AG08396 (cell line): ENCODE measurements around the gene C1orf232.

Source experiments
- DNase-seq: peaks from one replicate; pipeline ENCODE4 v3.0.0; 2012; ENCODE audit warnings: low spot score, mixed read lengths

Gene C1orf232

GRCh38 chr1:26124418-26125331, 44.1 kb downstream of the C1orf232 start:
- no peak for DNase-seq

- peak; percentile 52 for DNase-seq
Measured at GRCh38 chr1:26122988-26123973, 45.5 kb downstream of the C1orf232 start.

GRCh38 chr1:26121854-26122773, 46.6 kb downstream of the C1orf232 start:
- DNase-seq, result no peak

- DNase-seq, result no peak
Measured at GRCh38 chr1:26119892-26120608, 48.7 kb downstream of the C1orf232 start.

- no peak for DNase-seq
Measured at GRCh38 chr1:26114165-26114927, 54.4 kb downstream of the C1orf232 start.
